Left ventricle myocardium inferior (tissue), 1 donor: ENCODE measurements around the gene EIF3F. TPM values are rescaled to one million over a fixed set of nuclear protein-coding genes. Genes with fewer than 3 reads are reported as not detected.

Experiments used
- DNase-seq: peaks from one replicate; pipeline ENCODE4 v3.0.0-alpha.2; 2020
- H3K27ac ChIP-seq: fragments of 200-600 bp; replicated peaks from 2 replicates; pipeline ENCODE4 v1.8.0; 2021
- H3K27me3 ChIP-seq: fragments of 200-600 bp; 2 replicates; pipeline ENCODE4 v1.8.0; 2021; ENCODE audit warnings: low read depth
- H3K36me3 ChIP-seq: fragments of 200-600 bp; 2 replicates; pipeline ENCODE4 v1.8.0; 2021
- H3K4me1 ChIP-seq: fragments of 200-600 bp; 2 replicates; pipeline ENCODE4 v1.8.0; 2021
- H3K4me3 ChIP-seq: fragments of 200-600 bp; 2 replicates; pipeline ENCODE4 v1.8.0; 2021; ENCODE audit warnings: mild to moderate bottlenecking, moderate library complexity
- H3K9me3 ChIP-seq: fragments of 200-600 bp; replicated peaks from 2 replicates; pipeline ENCODE4 v1.8.0; 2021
- CTCF ChIP-seq: fragments of 200-600 bp; IDR thresholded peaks from 2 replicates; pipeline ENCODE4 v1.8.0; 2021; ENCODE audit warnings: antibody characterized with exemption, mild to moderate bottlenecking, borderline replicate concordance
- intact Hi-C: fragments of 100-400 bp; cut with micrococcal nuclease; formaldehyde crosslinking; loops from one replicate; pipeline ENCODE4 v1.11.0; 2022
- total RNA-seq: library from RNA; stranded (reverse); fragmentation: NEBNext Ultra II Directional; extraction: Animal tissue kit (Norgen Biotek cat#: 25700); gene quantifications from one replicate; pipeline ENCODE4 v1.2.1, GENCODE V29; 2021
- donor health status: DM: no; HTN: yes; CAD: no; lungs with severe emphysema.

EIF3F gene
- total RNA-seq, 1 donor from 2014 or later = 151 TPM

GRCh38 chr11:8002676-8003075, 15.5 kb downstream of the EIF3F start:
- TF ChIP-seq CTCF = no peak
- no peaks in the 10 kb centered on the region for H3K27me3 ChIP-seq
- H3K4me1 ChIP-seq = no peaks in the 10 kb centered on the region
- intact Hi-C loops = no loop called here
- no peaks in the 10 kb centered on the region for H3K9me3 ChIP-seq
- no peak overlapping the region for H3K4me3 ChIP-seq
- no peak overlapping the region for H3K27ac ChIP-seq
- DNase-seq = no peak
- peaks cover 21% of the 10 kb centered on the region for H3K36me3 ChIP-seq

DNA sequence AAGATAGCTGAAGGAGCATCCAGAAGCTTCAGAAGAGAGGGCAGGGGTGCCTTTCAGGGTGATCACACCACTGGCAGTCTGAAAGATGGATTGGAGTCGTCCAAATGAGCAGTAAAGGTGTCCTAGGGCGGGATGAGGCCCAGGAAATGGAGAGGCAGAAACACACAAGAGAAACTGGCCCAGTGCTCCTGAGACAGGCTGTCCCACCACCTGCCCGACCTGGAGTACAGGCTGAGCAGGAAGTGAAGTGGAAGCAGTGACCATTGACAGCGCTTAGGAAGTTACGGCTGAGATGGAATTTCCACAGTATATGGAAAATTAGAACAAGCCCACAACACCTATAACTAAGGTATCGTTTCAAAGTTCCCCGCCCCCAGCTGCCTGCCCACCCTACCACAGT, 16.1 kb downstream of the EIF3F start:
- no peak for TF ChIP-seq CTCF
- intact Hi-C loops = no loop called here

GRCh38 chr11:8004008-8004407, 16.9 kb downstream of the EIF3F start:
- Histone ChIP-seq H3K4me1 (no peaks in the 10 kb centered on the region), H3K9me3 (no peaks in the 10 kb centered on the region), H3K27ac (no peak overlapping the region), H3K4me3 (no peak overlapping the region), H3K36me3 (peaks cover 8% of the 10 kb centered on the region), H3K27me3 (no peaks in the 10 kb centered on the region)
- no peak for TF ChIP-seq CTCF
- intact Hi-C loops = no loop called here
- DNase-seq = no peak

More for the DNA sequence above, 16.1 kb downstream of the EIF3F start:
- Histone ChIP-seq H3K27ac (no peak overlapping the region), H3K9me3 (no peaks in the 10 kb centered on the region), H3K4me3 (no peak overlapping the region), H3K4me1 (no peaks in the 10 kb centered on the region), H3K36me3 (peaks cover 16% of the 10 kb centered on the region), H3K27me3 (no peaks in the 10 kb centered on the region)
- no peak for DNase-seq

- Histone ChIP-seq H3K27ac (no peak overlapping the region), H3K4me3 (no peak overlapping the region), H3K9me3 (no peaks in the 10 kb centered on the region), H3K36me3 (no peaks in the 10 kb centered on the region), H3K27me3 (no peaks in the 10 kb centered on the region), H3K4me1 (no peaks in the 10 kb centered on the region)
- intact Hi-C loops = no loop called here
- no peak for DNase-seq
- TF ChIP-seq CTCF = no peak
Measured at GRCh38 chr11:8005556-8005955, 18.4 kb downstream of the EIF3F start.

- TF ChIP-seq CTCF = peak; percentile 88
- Histone ChIP-seq H3K27ac (no peak overlapping the region), H3K4me3 (no peak overlapping the region), H3K27me3 (no peaks in the 10 kb centered on the region), H3K9me3 (no peaks in the 10 kb centered on the region), H3K36me3 (no peaks in the 10 kb centered on the region), H3K4me1 (no peaks in the 10 kb centered on the region)
- intact Hi-C loops = no loop called here
- peak; percentile 31 for DNase-seq
Measured at GRCh38 chr11:8006349-8006977, 19.3 kb downstream of the EIF3F start.
